DND-41 (cell line): ENCODE results near the gene CFAP97D2.

Experiments used
- CTCF ChIP-seq: IDR thresholded peaks from 2 replicates; pipeline ENCODE4 v1.5.1; 2012; ENCODE audit warnings: borderline replicate concordance, low read length, moderate library complexity, mild to moderate bottlenecking; ENCODE audit not compliant: poor library complexity, severe bottlenecking; ENCODE audit errors: extremely low read depth
- EZH2 ChIP-seq: IDR thresholded peaks from 3 replicates; pipeline ENCODE4 v1.6.1; 2012; ENCODE audit warnings: borderline replicate concordance, low read depth, mild to moderate bottlenecking, moderate library complexity, low read length, inconsistent platforms; ENCODE audit not compliant: severe bottlenecking

- no peak for TF ChIP-seq CTCF
- TF ChIP-seq EZH2, result no peak
Measured at GRCh38 chr13:114166381-114167131, 12.5 kb upstream of the CFAP97D2 start.
